A549 (cell line): Measurements from ENCODE around the gene PADI2. TPM values are rescaled to one million over a fixed set of nuclear protein-coding genes. Genes with fewer than 3 reads are reported as not detected.

ENCODE experiments used
- ATAC-seq, 2 experiments: fragments of 200-7000 bp in 1 of 2; fragments of >200 bp in 1 of 2; cut with Nextera tagmentation in 1 of 2; cut with Tn5 transposase in 1 of 2; 3 replicates each; pipeline versions ENCODE4 v1.8.0 to v1.9.1; 2018 to 2020; ENCODE audit warnings: mild to moderate bottlenecking in 1 of 2, moderate library complexity in 1 of 2
- CTCF ChIA-PET: fragments of 300-600 bp; sonication (Branson Sonifier 250); formaldehyde crosslinking; extraction: SDS; loops from one replicate; lab custom pipeline; 2021; ENCODE audit warnings: antibody characterized with exemption, inconsistent platforms; lab: Yijun Ruan, JAX
- POLR2A ChIA-PET: fragments of 350-600 bp; formaldehyde crosslinking; extraction: SDS; loops from one replicate; lab custom pipeline; 2021; ENCODE audit warnings: antibody characterized with exemption, inconsistent platforms; lab: Yijun Ruan, JAX
- DNase-seq, 2 experiments: peaks; one replicate each; pipeline versions ENCODE4 v3.0.0 to v3.0.0-alpha.2; 2011 to 2016; ENCODE audit warnings: low read depth in 1 of 2, low spot score in 1 of 2
- FAIRE-seq: peaks from 2 replicates; lab custom pipeline; 2011; peaks lifted over from hg19 to GRCh38; lab: Jason Lieb, UNC
- H3K27ac ChIP-seq, 2 experiments: fragments of >200 bp; sonication (Bioruptor Twin); formaldehyde crosslinking; 3 replicates each; pipeline ENCODE4 v1.5.1; 2016 to 2017
- H3K4me1 ChIP-seq: fragments of >200 bp; sonication (Bioruptor Twin); formaldehyde crosslinking; 3 replicates; pipeline ENCODE4 v1.6.1; 2016
- H3K4me2 ChIP-seq: fragments of >200 bp; sonication (Bioruptor Twin); formaldehyde crosslinking; 3 replicates; pipeline ENCODE4 v1.6.1; 2016
- H3K4me3 ChIP-seq: fragments of >200 bp; sonication (Bioruptor Twin); formaldehyde crosslinking; 3 replicates; pipeline ENCODE4 v1.5.1; 2016
- H3K9me3 ChIP-seq: fragments of >200 bp; sonication (Bioruptor Twin); formaldehyde crosslinking; 3 replicates; pipeline ENCODE4 v1.6.1; 2016
- CBX2 ChIP-seq: fragments of 200-600 bp; sonication (generic); IDR thresholded peaks from 2 replicates; pipeline ENCODE4 v1.6.1; 2016; ENCODE audit warnings: low read depth, mild to moderate bottlenecking, borderline replicate concordance
- CBX8 ChIP-seq: fragments of 200-600 bp; sonication (generic); IDR thresholded peaks from 2 replicates; pipeline ENCODE4 v1.6.1; 2016
- CHD2 ChIP-seq: fragments of 150-350 bp; IDR thresholded peaks from 2 replicates; pipeline ENCODE4 v1.6.1; 2014; ENCODE audit warnings: low read length; ENCODE audit not compliant: partially characterized antibody
- CHD4 ChIP-seq: fragments of 200-600 bp; sonication (generic); IDR thresholded peaks from 2 replicates; pipeline ENCODE4 v1.6.1; 2016; ENCODE audit warnings: antibody characterized with exemption, mild to moderate bottlenecking, borderline replicate concordance
- CTCF ChIP-seq: fragments of >200 bp; sonication (Bioruptor Twin); formaldehyde crosslinking; IDR thresholded peaks from 3 replicates; pipeline ENCODE4 v1.5.1; 2016
- EHMT2 ChIP-seq: fragments of 200-600 bp; sonication (generic); IDR thresholded peaks from 2 replicates; pipeline ENCODE4 v1.6.1; 2016; ENCODE audit warnings: antibody characterized with exemption, low read depth, mild to moderate bottlenecking, moderate library complexity
- HEYL ChIP-seq: fragments of 250-450 bp; sonication (Bioruptor Pico); IDR thresholded peaks from 2 replicates; pipeline ENCODE4 v1.8.0; 2021; ENCODE audit warnings: mild to moderate bottlenecking, moderate library complexity
- HMGXB4 ChIP-seq: fragments of 250-450 bp; sonication (Bioruptor Pico); IDR thresholded peaks from 2 replicates; pipeline ENCODE4 v1.5.0; 2021; ENCODE audit warnings: mild to moderate bottlenecking, moderate library complexity, borderline replicate concordance
- HOXB5 ChIP-seq: fragments of 250-450 bp; sonication (Bioruptor Pico); IDR thresholded peaks from 2 replicates; pipeline ENCODE4 v1.5.0; 2020; ENCODE audit warnings: mild to moderate bottlenecking, moderate library complexity
- JUN ChIP-seq, 2 experiments: fragments of >200 bp; sonication (Bioruptor Twin); formaldehyde crosslinking; IDR thresholded peaks; 2 replicates in 1 of 2; 3 replicates in 1 of 2; pipeline ENCODE4 v1.6.1; 2016 to 2017
- NFE2L2 ChIP-seq: fragments of 150-350 bp; conservative IDR thresholded peaks from 2 replicates; pipeline ENCODE4 v1.6.1; 2014; ENCODE audit warnings: low read length
- NPAS2 ChIP-seq: fragments of 250-450 bp; sonication (Bioruptor Pico); IDR thresholded peaks from 2 replicates; pipeline ENCODE4 v1.8.0; 2022; ENCODE audit warnings: mild to moderate bottlenecking, moderate library complexity, borderline replicate concordance
- POLR2A ChIP-seq: IDR thresholded peaks from 2 replicates; pipeline ENCODE4 v1.6.1; 2012; ENCODE audit warnings: mild to moderate bottlenecking, low read length
- POLR2AphosphoS2 ChIP-seq: conservative IDR thresholded peaks from 2 replicates; pipeline ENCODE4 v1.6.1; 2012; ENCODE audit warnings: low read length, improper control_type of control experiment, inconsistent platforms
- REST ChIP-seq: fragments of 200-600 bp; sonication (generic); IDR thresholded peaks from 2 replicates; pipeline ENCODE4 v1.6.1; 2016; ENCODE audit warnings: antibody characterized with exemption, mild to moderate bottlenecking, moderate library complexity
- RFX5 ChIP-seq: fragments of 450-650 bp; IDR thresholded peaks from 2 replicates; pipeline ENCODE4 v1.7.1; 2014; ENCODE audit warnings: antibody characterized with exemption, mild to moderate bottlenecking, moderate library complexity
- RNF2 ChIP-seq: fragments of 200-600 bp; sonication (generic); IDR thresholded peaks from 2 replicates; pipeline ENCODE4 v1.6.1; 2016; ENCODE audit warnings: low read depth, mild to moderate bottlenecking, antibody characterized with exemption, moderate library complexity, borderline replicate concordance
- SREBF2 ChIP-seq: fragments of 450-650 bp; IDR thresholded peaks from 2 replicates; pipeline ENCODE4 v1.6.1; 2014; ENCODE audit warnings: mild to moderate bottlenecking, moderate library complexity
- ZNF302 ChIP-seq: fragments of 250-450 bp; sonication (Bioruptor Pico); IDR thresholded peaks from 2 replicates; pipeline ENCODE4 v1.9.0; 2021; ENCODE audit warnings: inconsistent platforms, mild to moderate bottlenecking, moderate library complexity
- ZSCAN20 ChIP-seq: fragments of 250-450 bp; sonication (Bioruptor Pico); IDR thresholded peaks from 2 replicates; pipeline ENCODE4 v1.8.0; 2022; ENCODE audit warnings: mild to moderate bottlenecking, moderate library complexity
- WGBS: methylation state at CpG from one replicate; pipeline ENCODE4 v1.1.6; 2017; ENCODE audit errors: missing lambda C conversion rate; 5-methylcytosine and 5-hydroxymethylcytosine counted together
- polyA plus RNA-seq, 4 experiments: library from polyadenylated mRNA; depleted of rRNA in 3 of 4; stranded (reverse); fragments of >200 nt; fragmentation: RNase III in 1 of 4; extraction: RNeasy Plus Mini Kit Qiagen cat#74134 plus additional on column Dnase treatment in 1 of 4; gene quantifications; 2 replicates in 3 of 4; 3 replicates in 1 of 4; pipeline ENCODE4 v1.2.3, GENCODE V29; 2011 to 2017
- TF ChIP-seq, protein P1 (sequence below): fragments of 250-450 bp; sonication (Bioruptor Pico); IDR thresholded peaks from 2 replicates; pipeline ENCODE4 v1.5.0; 2020; ENCODE audit warnings: low read depth, mild to moderate bottlenecking, moderate library complexity

Gene PADI2
- polyA plus RNA-seq, 2 of the 4 experiments (the other 2 are of a cell fraction) = 1.1 to 1.3 TPM

- TF ChIP-seq CHD2 = no peak
- no peak for TF ChIP-seq CBX8
- no peak for TF ChIP-seq CTCF
- TF ChIP-seq, all 56 proteins: peak for 0
Observed at GRCh38 chr1:17067069-17067426, 52.2 kb downstream of the PADI2 start (continued).

- ChIA-PET POLR2A (no interaction called here), CTCF (interaction anchor here (1.3 to 1.6 kb wide), 2 partner anchors 171 to 340 kb away, joined by 4 to 5 read pairs; no protein-coding TSS in a partner anchor)
Observed at GRCh38 chr1:17066361-17067068, 52.7 kb downstream of the PADI2 start.

More at GRCh38 chr1:17066361-17067068, 52.7 kb downstream of the PADI2 start:
- no peak overlapping the region for H3K27ac ChIP-seq
- H3K4me1 ChIP-seq = no peaks in the 10 kb centered on the region
- H3K4me3 ChIP-seq = no peak overlapping the region
- ATAC-seq (no peak), FAIRE-seq (no peak), DNase-seq (no peak)
- 77% methylated on average over 11 of the region's 11 CpGs for WGBS
- no peaks in the 10 kb centered on the region; the same call in 2 of the 3 replicates for H3K9me3 ChIP-seq
- no peak overlapping the region for H3K4me2 ChIP-seq
- TF ChIP-seq ZSCAN20 (CRISPR knock-in tag) = no peak
- no peak for TF ChIP-seq NPAS2 (CRISPR knock-in tag)
- no peak for TF ChIP-seq SREBF2
- TF ChIP-seq RFX5 = no peak
- no peak for TF ChIP-seq ZNF302 (CRISPR knock-in tag)
- no peak for TF ChIP-seq CHD4
- TF ChIP-seq REST = no peak
- TF ChIP-seq NFE2L2 = no peak
- TF ChIP-seq, protein P1, sequence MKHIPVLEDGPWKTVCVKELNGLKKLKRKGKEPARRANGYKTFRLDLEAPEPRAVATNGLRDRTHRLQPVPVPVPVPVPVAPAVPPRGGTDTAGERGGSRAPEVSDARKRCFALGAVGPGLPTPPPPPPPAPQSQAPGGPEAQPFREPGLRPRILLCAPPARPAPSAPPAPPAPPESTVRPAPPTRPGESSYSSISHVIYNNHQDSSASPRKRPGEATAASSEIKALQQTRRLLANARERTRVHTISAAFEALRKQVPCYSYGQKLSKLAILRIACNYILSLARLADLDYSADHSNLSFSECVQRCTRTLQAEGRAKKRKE (CRISPR knock-in tag) = no peak
- TF ChIP-seq RNF2 = no peak
- TF ChIP-seq POLR2A = no peak
- TF ChIP-seq CHD2 = no peak
- TF ChIP-seq EHMT2 = no peak
- no peak for TF ChIP-seq HMGXB4 (CRISPR knock-in tag)
- no peak for TF ChIP-seq CBX2
- TF ChIP-seq HOXB5 (CRISPR knock-in tag) = no peak
- TF ChIP-seq JUN (IDR thresholded peaks at IDR 0.05) = no peak
- TF ChIP-seq HEYL (CRISPR knock-in tag) = no peak
- TF ChIP-seq CBX8 = no peak
- TF ChIP-seq POLR2AphosphoS2 = no peak
